MM.1S (cell line): ENCODE data around the gene GRID2IP.
A peak's percentile ranks its signal among the peaks of the same experiment; 100 is the strongest.

Source experiments
- DNase-seq: peaks from one replicate; pipeline ENCODE4 v3.0.0-alpha.2; 2015
- H2AFZ ChIP-seq: fragments of 300-600 bp; sonication (generic); 2 replicates; pipeline ENCODE4 v1.6.0; 2016; ENCODE audit warnings: antibody characterized with exemption, low read length
- H3F3A ChIP-seq: fragments of 300-600 bp; sonication (generic); 2 replicates; pipeline ENCODE4 v1.6.1; 2016; ENCODE audit warnings: mild to moderate bottlenecking, antibody characterized with exemption, low read length, moderate library complexity, mixed read lengths; ENCODE audit not compliant: insufficient read depth
- H3K27ac ChIP-seq: fragments of 300-600 bp; sonication (generic); 2 replicates; pipeline ENCODE4 v1.5.1; 2016; ENCODE audit warnings: mild to moderate bottlenecking, low read length
- H3K27me3 ChIP-seq: fragments of 300-600 bp; sonication (generic); replicated peaks from 2 replicates; pipeline ENCODE4 v1.6.0; 2016; ENCODE audit warnings: low read length; ENCODE audit not compliant: insufficient read depth
- H3K36me3 ChIP-seq: fragments of 300-600 bp; sonication (generic); replicated peaks from 2 replicates; pipeline ENCODE4 v1.6.1; 2016; ENCODE audit warnings: mild to moderate bottlenecking, low read length, mixed read lengths; ENCODE audit not compliant: insufficient read depth
- H3K4me1 ChIP-seq: fragments of 300-600 bp; sonication (generic); 2 replicates; pipeline ENCODE4 v1.6.1; 2016; ENCODE audit warnings: low read length, mixed read lengths
- H3K4me2 ChIP-seq: fragments of 300-600 bp; sonication (generic); 2 replicates; pipeline ENCODE4 v1.6.0; 2016; ENCODE audit warnings: low read depth, low read length
- H3K4me3 ChIP-seq: fragments of 300-600 bp; sonication (generic); 2 replicates; pipeline ENCODE4 v1.5.1; 2016; ENCODE audit warnings: low read length, mixed read lengths
- H3K79me2 ChIP-seq: fragments of 300-600 bp; sonication (generic); 2 replicates; pipeline ENCODE4 v1.6.1; 2016; ENCODE audit warnings: mixed run types, low read length, mixed read lengths
- H3K9ac ChIP-seq: fragments of 300-600 bp; sonication (generic); 2 replicates; pipeline ENCODE4 v1.6.1; 2016; ENCODE audit warnings: low read length, mixed read lengths
- H3K9me2 ChIP-seq: fragments of 300-600 bp; sonication (generic); replicated peaks from 2 replicates; pipeline ENCODE4 v1.6.1; 2016; ENCODE audit warnings: mild to moderate bottlenecking, low read length, mixed read lengths; ENCODE audit not compliant: insufficient read depth
- H3K9me3 ChIP-seq: fragments of 300-600 bp; sonication (generic); replicated peaks from 2 replicates; pipeline ENCODE4 v1.6.1; 2016; ENCODE audit warnings: mild to moderate bottlenecking, low read length, mixed read lengths; ENCODE audit not compliant: insufficient read depth
- H4K20me1 ChIP-seq: fragments of 300-600 bp; sonication (generic); 2 replicates; pipeline ENCODE4 v1.6.1; 2016; ENCODE audit warnings: mild to moderate bottlenecking, low read length, moderate library complexity, mixed read lengths; ENCODE audit not compliant: insufficient read depth
- EZH2 ChIP-seq: fragments of 300-600 bp; sonication (generic); optimal IDR thresholded peaks from 2 replicates; pipeline ENCODE3; 2017; ENCODE audit warnings: low read depth, mild to moderate bottlenecking, antibody characterized with exemption, low read length, mixed read lengths
- EZH2phosphoT487 ChIP-seq: fragments of 300-600 bp; sonication (generic); IDR thresholded peaks from 2 replicates; pipeline ENCODE4 v1.6.1; 2018; ENCODE audit warnings: antibody characterized with exemption, low read length
- TF ChIP-seq, protein P1 (sequence below): fragments of 300-600 bp; sonication (generic); IDR thresholded peaks from 2 replicates; pipeline ENCODE4 v1.5.1; 2016; ENCODE audit warnings: antibody characterized with exemption, low read length, mixed read lengths

The GRID2IP gene

DNA sequence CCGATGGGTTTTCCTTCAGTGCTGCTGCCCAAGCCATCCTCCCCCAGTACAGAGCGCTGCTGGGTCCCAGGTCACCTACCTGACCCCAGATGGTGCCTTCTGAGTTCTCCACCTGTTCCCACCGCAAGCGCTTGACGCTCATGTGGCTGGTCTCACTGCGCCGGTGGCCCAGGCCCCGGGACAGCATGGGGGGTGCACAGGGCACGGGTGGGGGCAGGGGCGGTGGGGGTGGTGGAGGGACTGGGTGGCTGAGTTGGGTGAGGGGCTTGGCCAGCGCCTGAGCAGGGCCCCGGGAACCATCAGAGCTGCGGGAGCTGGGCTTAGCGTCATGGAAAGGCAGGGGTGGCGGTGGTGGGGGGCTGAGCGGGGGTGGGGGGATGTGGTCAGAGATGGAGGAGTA is 43.4 kb downstream of the GRID2IP start:
- Histone ChIP-seq H4K20me1 (no peaks in the 10 kb centered on the region), H3F3A (peaks cover 10% of the 10 kb centered on the region; the same call in 1 of the 2 replicates), H3K27ac (no peak overlapping the region), H3K36me3 (no peaks in the 10 kb centered on the region), H3K79me2 (no peaks in the 10 kb centered on the region), H3K9me2 (no peaks in the 10 kb centered on the region), H3K9me3 (no peaks in the 10 kb centered on the region), H3K9ac (no peak overlapping the region), H2AFZ (no peak overlapping the region), H3K4me3 (no peak overlapping the region), H3K27me3 (no peaks in the 10 kb centered on the region), H3K4me1 (peaks cover 4% of the 10 kb centered on the region; the same call in 1 of the 2 replicates), H3K4me2 (no peak overlapping the region)
- TF ChIP-seq, protein P1, sequence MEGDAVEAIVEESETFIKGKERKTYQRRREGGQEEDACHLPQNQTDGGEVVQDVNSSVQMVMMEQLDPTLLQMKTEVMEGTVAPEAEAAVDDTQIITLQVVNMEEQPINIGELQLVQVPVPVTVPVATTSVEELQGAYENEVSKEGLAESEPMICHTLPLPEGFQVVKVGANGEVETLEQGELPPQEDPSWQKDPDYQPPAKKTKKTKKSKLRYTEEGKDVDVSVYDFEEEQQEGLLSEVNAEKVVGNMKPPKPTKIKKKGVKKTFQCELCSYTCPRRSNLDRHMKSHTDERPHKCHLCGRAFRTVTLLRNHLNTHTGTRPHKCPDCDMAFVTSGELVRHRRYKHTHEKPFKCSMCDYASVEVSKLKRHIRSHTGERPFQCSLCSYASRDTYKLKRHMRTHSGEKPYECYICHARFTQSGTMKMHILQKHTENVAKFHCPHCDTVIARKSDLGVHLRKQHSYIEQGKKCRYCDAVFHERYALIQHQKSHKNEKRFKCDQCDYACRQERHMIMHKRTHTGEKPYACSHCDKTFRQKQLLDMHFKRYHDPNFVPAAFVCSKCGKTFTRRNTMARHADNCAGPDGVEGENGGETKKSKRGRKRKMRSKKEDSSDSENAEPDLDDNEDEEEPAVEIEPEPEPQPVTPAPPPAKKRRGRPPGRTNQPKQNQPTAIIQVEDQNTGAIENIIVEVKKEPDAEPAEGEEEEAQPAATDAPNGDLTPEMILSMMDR: no peak
- no peak for TF ChIP-seq EZH2phosphoT487
- TF ChIP-seq EZH2: no peak
- DNase-seq: no peak

DNA sequence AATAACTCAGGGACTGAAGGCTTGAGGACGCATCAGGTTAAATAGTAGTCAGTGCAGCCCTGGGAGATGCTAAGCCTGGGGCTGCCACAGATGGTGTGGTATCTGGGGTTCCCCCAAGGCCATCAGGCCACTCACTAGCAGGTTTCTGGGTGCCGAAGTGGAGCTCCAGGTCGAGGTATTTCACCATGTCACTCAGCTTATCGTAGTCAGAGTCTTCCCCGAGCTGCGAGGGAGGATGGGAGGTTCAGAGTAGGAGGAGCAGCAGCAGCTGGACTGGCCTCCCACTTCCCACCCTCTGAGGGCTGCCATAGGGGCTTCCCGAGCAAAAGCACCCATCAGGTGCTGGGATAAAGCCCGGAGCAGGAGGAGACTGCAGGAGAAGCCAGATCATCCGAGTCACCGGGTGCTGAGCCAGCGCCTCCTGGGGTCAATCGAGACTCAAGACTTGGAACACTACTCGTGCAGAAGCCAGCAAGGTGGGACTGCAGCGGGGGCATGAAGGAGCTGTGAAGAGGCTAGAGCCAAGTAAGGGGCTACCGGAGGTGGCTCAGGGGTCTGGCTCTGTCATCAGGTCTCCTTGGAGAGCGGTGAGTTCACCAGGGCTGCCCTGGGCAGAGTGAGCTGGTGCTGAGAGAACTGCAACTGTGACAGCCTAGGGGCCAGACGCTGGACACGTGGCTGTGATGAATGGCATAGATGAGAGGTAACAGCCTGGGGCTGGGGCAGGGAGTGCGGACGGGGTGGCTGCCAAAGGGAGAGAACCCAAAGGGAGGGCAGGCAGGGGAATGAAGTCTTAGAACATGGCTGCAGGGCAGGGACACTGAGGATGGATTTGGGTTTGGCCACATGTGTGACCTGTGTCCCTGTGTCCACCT is 45.3 kb downstream of the GRID2IP start:
- H3K9me3 ChIP-seq: no peaks in the 10 kb centered on the region
- no peaks in the 10 kb centered on the region for H3K36me3 ChIP-seq
- no peak overlapping the region for H2AFZ ChIP-seq
- H3K4me1 ChIP-seq: peaks cover 4% of the 10 kb centered on the region; the same call in 1 of the 2 replicates
- H3K27me3 ChIP-seq: no peaks in the 10 kb centered on the region
- H3F3A ChIP-seq: peaks cover 10% of the 10 kb centered on the region; the same call in 1 of the 2 replicates
- no peak for DNase-seq
- H3K4me3 ChIP-seq: no peak overlapping the region
- TF ChIP-seq EZH2: no peak
- TF ChIP-seq, protein P1: no peak
- no peak for TF ChIP-seq EZH2phosphoT487
- no peak overlapping the region for H3K4me2 ChIP-seq
- H3K9ac ChIP-seq: no peak overlapping the region
- H4K20me1 ChIP-seq: no peaks in the 10 kb centered on the region
- H3K79me2 ChIP-seq: no peaks in the 10 kb centered on the region
- H3K9me2 ChIP-seq: no peaks in the 10 kb centered on the region
- H3K27ac ChIP-seq: no peak overlapping the region

DNA sequence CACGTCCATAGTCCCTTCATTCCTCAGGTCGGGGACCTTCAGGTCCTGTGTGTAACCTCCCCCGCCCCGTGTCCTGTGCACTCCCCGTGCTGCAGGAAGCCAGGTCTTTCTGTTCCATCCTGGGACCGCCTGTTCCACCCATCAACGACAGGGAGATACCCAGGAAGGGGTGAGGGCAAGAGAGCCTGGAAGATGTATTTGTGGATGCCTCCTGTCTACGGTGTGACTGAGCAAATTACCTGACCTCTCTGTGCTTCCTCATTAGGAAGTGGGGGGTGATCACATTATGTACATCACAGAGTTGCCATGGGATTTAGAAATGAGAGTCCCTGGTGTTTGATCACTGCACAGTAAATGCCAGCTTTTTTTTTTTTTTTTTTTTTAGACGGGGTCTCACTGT is 46.3 kb downstream of the GRID2IP start:
- Histone ChIP-seq H4K20me1 (no peaks in the 10 kb centered on the region), H3K9ac (peak overlapping the region; percentile 61; the same call in 1 of the 2 replicates), H3K27ac (peak overlapping the region; percentile 70; the same call in 1 of the 2 replicates)

More for the DNA sequence above, 46.3 kb downstream of the GRID2IP start:
- H3K9me2 ChIP-seq: no peaks in the 10 kb centered on the region
- no peak for TF ChIP-seq EZH2
- TF ChIP-seq, protein P1: no peak
- no peak for TF ChIP-seq EZH2phosphoT487
- peak overlapping the region; percentile 92 for H2AFZ ChIP-seq
- H3K4me2 ChIP-seq: peak overlapping the region; percentile 96
- no peaks in the 10 kb centered on the region for H3K9me3 ChIP-seq
- no peaks in the 10 kb centered on the region for H3K36me3 ChIP-seq
- H3F3A ChIP-seq: peaks cover 10% of the 10 kb centered on the region; the same call in 1 of the 2 replicates
- no peak for DNase-seq
- H3K27me3 ChIP-seq: no peaks in the 10 kb centered on the region
- H3K4me3 ChIP-seq: peak overlapping the region; percentile 80
- no peaks in the 10 kb centered on the region for H3K79me2 ChIP-seq
- peaks cover 4% of the 10 kb centered on the region; the same call in 1 of the 2 replicates for H3K4me1 ChIP-seq
